ENCODE results near the gene FBXW8. TPM values are rescaled to one million over a fixed set of nuclear protein-coding genes. Genes with fewer than 3 reads are reported as not detected.

The FBXW8 gene
- polyA plus RNA-seq, 1 donor (not counting 4 experiments of a cell fraction or from before 2014, with no cell fraction given) = 5.0 TPM

DNA sequence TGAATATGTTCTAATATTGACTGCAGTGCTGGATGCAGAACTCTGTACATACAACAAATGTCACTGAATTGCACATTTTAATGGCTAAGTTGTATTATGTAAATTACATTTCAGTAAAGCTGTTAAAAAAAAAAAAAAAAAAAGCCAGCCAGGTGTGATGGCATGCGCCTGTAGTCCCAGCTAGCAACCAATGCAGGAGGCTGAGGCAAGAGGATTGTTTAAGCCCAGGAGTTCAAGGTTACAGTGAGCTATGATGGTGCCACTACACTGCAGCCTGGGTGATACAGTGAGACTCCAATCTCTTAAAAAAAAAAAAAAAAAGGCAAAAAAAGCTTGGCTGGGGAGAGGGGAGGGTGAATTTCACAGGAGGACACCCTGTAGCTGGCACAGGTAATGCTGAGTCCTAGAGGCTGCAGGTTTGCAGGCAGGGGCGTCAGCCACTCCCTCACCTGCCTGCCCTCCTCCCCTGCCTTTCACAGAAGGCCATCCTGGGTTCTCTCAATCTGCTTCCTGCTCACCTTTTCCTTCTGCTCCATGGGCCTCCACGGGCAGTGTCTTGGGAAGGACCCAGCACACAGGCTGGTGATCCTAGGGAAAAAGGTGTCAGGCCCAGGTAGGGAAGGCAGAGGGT, 147.8 kb downstream of the FBXW8 start:
- Histone ChIP-seq H2AFZ (ENCODE audit: control insufficient read depth, low read length) (no peak overlapping the region), H3K27ac (ENCODE audit: control insufficient read depth, insufficient read depth, low read length) (no peak overlapping the region), H4K20me1 (ENCODE audit: control insufficient read depth, extremely low read depth, insufficient read depth, low read length) (no peaks in the 10 kb centered on the region), H3K79me2 (ENCODE audit: control insufficient read depth, insufficient read depth, low read length) (no peaks in the 10 kb centered on the region), H3K9me1 (ENCODE audit: control insufficient read depth, extremely low read depth, insufficient read depth, low read length) (no peaks in the 10 kb centered on the region), H3K4me2 (ENCODE audit: control insufficient read depth, extremely low read depth, insufficient read depth, low read depth, low read length) (no peak overlapping the region), H3K4me3 (ENCODE audit: control insufficient read depth in 2 of 3, extremely low read depth in 1 of 3, insufficient read depth in 2 of 3, low read depth in 1 of 3, low read length in 3 of 3) (no peak overlapping the region), H3K36me3 (ENCODE audit: control insufficient read depth in 2 of 2, extremely low read depth in 1 of 2, insufficient read depth in 2 of 2, low read length in 2 of 2) (no peaks in the 10 kb centered on the region), H3K9ac (ENCODE audit: control insufficient read depth, extremely low read depth, insufficient read depth, low read length) (no peak overlapping the region), H3K4me1 (ENCODE audit: control insufficient read depth, extremely low read depth, insufficient read depth, low read length) (no peaks in the 10 kb centered on the region), H3K9me3 (ENCODE audit: control insufficient read depth, low read depth, low read length) (no peaks in the 10 kb centered on the region), H3K27me3 (ENCODE audit: control insufficient read depth, extremely low read depth, insufficient read depth, low read length) (peaks cover 22% of the 10 kb centered on the region)
- FAIRE-seq = no peak
- DNase-seq (ENCODE audit: low read depth, low spot score) = no peak
- TF ChIP-seq EZH2 (IDR thresholded peaks at IDR 0.05; ENCODE audit: low read length) = no peak
- TF ChIP-seq CTCF (optimal IDR thresholded peaks at IDR 0.05 in 1 of 3, IDR thresholded peaks at IDR 0.05 in 1 of 3, conservative IDR thresholded peaks at IDR 0.05 in 1 of 3; ENCODE audit: extremely low read depth in 1 of 3, insufficient read depth in 2 of 3, low read length in 3 of 3) = no peak
- dilution Hi-C loops (cut with MboI; ENCODE audit: extremely low pct_ligation_motif_present, low sequenced_read_pairs) = no loop called here

GRCh38 chr12:117059156-117059555, 148.4 kb downstream of the FBXW8 start:
- Histone ChIP-seq H3K36me3 (ENCODE audit: control insufficient read depth in 2 of 2, extremely low read depth in 1 of 2, insufficient read depth in 2 of 2, low read length in 2 of 2) (no peaks in the 10 kb centered on the region), H3K4me1 (ENCODE audit: control insufficient read depth, extremely low read depth, insufficient read depth, low read length) (no peaks in the 10 kb centered on the region), H3K79me2 (ENCODE audit: control insufficient read depth, insufficient read depth, low read length) (no peaks in the 10 kb centered on the region), H3K9me3 (ENCODE audit: control insufficient read depth, low read depth, low read length) (no peaks in the 10 kb centered on the region), H3K27me3 (ENCODE audit: control insufficient read depth, extremely low read depth, insufficient read depth, low read length) (peaks cover 24% of the 10 kb centered on the region), H2AFZ (ENCODE audit: control insufficient read depth, low read length) (no peak overlapping the region), H3K4me3 (ENCODE audit: control insufficient read depth in 2 of 3, extremely low read depth in 1 of 3, insufficient read depth in 2 of 3, low read depth in 1 of 3, low read length in 3 of 3) (no peak overlapping the region), H3K27ac (ENCODE audit: control insufficient read depth, insufficient read depth, low read length) (no peak overlapping the region), H3K4me2 (ENCODE audit: control insufficient read depth, extremely low read depth, insufficient read depth, low read depth, low read length) (no peak overlapping the region), H3K9me1 (ENCODE audit: control insufficient read depth, extremely low read depth, insufficient read depth, low read length) (no peaks in the 10 kb centered on the region), H3K9ac (ENCODE audit: control insufficient read depth, extremely low read depth, insufficient read depth, low read length) (no peak overlapping the region), H4K20me1 (ENCODE audit: control insufficient read depth, extremely low read depth, insufficient read depth, low read length) (no peaks in the 10 kb centered on the region)
- dilution Hi-C loops (cut with MboI; ENCODE audit: extremely low pct_ligation_motif_present, low sequenced_read_pairs) = no loop called here
- DNase-seq (ENCODE audit: low read depth, low spot score) (no peak), FAIRE-seq (no peak)
- TF ChIP-seq CTCF (optimal IDR thresholded peaks at IDR 0.05 in 1 of 3, IDR thresholded peaks at IDR 0.05 in 1 of 3, conservative IDR thresholded peaks at IDR 0.05 in 1 of 3; ENCODE audit: extremely low read depth in 1 of 3, insufficient read depth in 2 of 3, low read length in 3 of 3) = no peak
- no peak for TF ChIP-seq EZH2 (IDR thresholded peaks at IDR 0.05; ENCODE audit: low read length)

Data from keratinocyte (primary cell).